Stimulated activated CD4-positive, alpha-beta T cell treated with anti-CD3 and anti-CD28 coated beads, Interleukin-2, amount 100 ng/mL, for 48 hours (primary cell): ENCODE results near the gene MUC5B.
"Not testable (repeated sequence)": the region's sequence is repeated elsewhere in the genome, so short reads cannot be mapped to it uniquely, and the experiment has no call there.

Experiments
- DNase-seq, 2 donors: peaks; one replicate each; pipeline ENCODE4 v3.0.0-alpha.2; 2020

The MUC5B gene

DNA sequence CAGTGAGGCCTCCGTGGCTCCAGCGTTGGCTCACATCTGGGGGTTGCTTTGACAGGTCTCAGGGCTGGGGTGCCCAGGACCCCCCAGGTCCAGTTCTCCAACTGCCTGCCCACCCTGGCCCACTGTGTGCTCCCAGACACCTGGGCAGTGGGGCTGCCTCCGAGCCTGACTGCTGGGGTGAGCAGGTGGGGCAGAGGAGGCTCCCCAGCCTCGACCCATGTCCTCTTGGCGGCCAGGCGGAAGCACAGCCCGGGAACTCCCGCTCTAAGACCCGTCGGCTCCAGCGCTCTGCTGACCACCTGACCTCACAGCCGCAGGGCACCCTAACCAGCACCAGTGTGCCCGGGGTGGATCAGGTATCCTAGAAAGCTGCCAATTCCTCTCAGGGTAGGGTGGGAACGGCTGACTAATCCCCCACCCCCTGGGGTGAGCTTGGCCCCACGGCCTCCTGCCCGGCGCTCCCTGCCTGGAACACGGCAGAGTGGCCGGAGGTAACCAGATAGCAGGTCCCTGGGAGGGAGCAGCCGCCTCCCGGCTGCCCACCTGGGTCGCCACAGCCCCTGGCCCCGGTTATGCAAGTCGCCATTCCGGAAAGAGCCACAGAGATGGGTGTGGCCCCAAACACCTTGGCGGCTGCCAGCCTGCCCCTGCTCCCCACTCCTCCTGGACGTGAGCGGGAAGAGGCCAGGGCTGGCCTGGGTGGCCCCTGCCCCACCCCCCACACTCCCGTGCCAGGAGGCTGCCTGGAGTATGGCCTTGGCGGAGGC is 19.2 kb upstream of the MUC5B start:
- no peak for DNase-seq

- DNase-seq, result no peak
Measured at GRCh38 chr11:1204381-1205101, 18.3 kb upstream of the MUC5B start.

GRCh38 chr11:1205121-1205986 is 17.5 kb upstream of the MUC5B start:
- no peak for DNase-seq

DNA sequence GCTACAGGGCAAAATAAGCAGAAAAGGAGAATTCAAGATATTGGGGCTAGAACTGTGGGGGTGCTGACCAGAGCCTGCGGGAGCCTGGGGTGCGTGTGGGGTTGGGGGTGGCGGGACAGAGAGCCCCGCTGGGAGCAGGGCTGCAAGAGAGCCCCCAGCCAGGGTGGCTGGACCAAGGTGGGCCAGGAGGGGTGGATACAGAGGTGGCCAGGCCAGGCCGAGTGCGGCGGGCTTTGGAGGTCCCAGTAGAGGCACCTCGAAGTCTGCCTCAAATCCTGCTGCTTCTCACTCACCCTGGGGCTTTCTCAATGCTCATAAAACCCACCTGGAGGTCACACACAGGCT is 16.9 kb upstream of the MUC5B start:
- DNase-seq, result no peak

GRCh38 chr11:1206391-1207271 is 16.2 kb upstream of the MUC5B start:
- no peak for DNase-seq

DNA sequence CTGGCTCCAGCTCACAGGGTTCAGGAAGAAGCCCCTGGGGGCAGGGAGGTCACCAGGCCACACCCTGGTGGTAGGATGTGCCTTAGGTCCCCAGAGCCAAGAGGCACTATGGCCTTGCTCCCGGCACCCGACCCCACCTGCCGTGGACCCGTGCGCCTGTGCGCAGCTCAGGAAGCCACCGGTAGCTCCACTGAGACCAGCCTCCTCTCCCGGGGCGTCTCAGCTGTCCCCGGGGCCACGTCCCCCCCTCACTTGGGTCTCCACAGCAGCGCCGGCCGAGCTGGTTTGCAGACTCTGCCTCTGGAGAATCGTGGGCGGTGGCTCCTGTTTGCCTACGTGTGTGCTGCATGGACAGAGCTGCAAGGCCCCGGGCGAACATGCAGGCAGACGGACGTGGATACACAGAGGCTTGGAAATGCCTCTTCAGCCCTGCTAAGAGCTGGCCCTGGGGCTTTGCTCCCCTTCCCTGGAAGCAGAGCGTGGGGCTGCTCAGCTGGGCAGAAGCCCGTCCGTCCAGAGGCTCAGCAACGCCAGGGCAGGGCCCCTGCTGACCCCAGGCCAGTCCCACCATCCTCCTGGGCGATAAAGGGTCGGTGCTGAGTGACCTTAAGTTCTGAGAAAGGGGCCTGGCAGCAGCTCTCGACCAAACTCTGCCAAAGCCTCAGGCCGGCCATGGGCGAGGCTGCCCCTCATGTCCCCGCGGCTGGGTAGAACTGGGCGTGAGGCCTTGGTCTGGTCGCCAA is 15.3 kb upstream of the MUC5B start:
- no peak for DNase-seq

GRCh38 chr11:1208144-1208393 is 14.8 kb upstream of the MUC5B start:
- no peak for DNase-seq

DNA sequence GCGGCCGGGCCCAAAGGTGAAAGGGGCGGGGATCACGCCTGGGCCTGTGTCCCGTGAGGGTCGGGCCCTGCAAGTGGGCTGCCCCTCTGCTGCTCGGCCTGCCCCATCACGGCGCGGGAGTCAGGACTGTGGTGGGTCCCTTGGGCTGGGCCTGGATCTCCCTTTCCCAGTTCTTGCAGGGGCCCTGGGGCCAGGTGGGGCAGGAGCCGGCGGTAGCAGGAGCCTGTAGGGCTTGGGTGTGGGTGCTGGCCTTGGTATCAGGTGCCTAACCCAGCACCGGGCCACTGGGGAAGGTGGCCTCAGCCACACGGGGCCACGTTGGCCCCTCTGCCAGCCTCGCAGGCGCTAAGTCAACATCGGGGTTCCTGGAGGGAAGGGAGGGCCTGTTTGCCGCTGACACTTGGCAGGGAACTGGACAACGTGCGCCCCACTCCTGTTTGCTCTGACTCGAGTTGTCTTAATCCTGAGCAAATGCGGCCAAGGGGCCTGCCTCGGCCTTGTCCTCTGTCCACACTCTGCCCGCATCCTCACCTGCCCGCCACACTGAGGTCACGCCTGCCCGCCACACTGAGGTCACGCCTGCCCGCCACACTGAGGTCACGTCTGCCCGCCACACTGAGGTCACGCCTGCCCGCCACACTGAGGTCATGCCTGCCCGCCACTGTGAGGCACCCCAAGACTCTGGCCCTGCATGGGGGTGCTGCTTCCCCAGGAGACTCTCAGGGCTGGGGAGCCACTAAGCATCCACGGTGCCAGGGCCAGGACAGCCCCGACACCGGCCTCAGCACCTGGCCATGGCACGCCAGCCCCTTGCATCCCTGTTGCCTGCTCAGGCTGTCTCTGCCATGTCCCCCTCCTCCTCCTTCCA is 14.2 kb upstream of the MUC5B start:
- DNase-seq, result no peak

DNA sequence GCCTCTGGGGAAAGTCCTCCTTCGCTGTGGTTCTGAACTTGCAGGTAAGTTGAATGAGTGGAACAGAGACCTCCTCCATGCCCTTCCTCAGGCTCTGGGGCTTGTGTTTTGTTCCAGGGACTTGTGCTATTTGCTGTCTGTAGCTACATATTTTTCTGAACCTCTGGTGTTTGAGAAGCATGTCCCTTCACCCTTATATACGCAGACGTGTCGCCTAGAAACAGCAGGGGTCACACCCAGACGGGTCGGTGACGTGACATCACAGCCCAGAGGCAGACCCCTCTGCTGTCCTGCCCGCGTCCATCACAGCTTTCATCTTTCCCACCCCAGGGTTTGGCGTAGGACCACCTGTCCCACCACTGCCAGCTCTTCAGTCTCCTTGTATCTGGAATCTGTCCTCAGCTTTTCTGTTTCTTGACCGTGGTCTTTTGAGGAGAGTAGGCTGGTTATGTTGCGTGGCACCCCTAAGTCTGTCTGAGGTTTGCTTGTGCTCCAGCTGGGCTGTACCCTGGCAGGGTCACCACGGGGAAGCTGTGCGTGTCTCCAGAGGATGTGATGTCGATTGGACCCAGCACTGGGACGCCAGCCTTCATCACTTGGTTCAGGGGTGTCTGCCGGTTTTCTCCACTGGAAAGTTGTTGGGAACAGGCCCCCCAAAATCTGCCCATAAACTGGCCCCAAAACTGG is 13.4 kb upstream of the MUC5B start:
- DNase-seq, result no peak

DNA sequence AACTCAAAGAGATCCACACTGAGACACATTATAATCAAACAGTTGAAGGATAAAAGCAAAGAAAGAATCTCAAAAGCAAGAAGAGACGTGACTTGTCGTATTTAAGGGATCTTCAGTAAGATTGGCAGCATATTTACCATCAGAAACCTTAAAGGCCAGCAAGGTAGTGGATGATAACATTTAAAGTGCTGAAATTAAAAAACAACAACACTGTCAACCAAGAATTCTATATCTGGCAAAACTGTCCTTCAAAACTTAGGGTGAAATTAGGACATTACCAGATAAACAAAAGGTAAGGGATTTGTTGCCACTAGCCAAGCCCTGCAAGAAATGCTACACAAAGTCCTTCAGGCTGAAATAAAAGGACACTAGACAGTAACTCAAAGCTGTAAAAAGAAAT is 11.0 kb upstream of the MUC5B start:
- no peak for DNase-seq

DNA sequence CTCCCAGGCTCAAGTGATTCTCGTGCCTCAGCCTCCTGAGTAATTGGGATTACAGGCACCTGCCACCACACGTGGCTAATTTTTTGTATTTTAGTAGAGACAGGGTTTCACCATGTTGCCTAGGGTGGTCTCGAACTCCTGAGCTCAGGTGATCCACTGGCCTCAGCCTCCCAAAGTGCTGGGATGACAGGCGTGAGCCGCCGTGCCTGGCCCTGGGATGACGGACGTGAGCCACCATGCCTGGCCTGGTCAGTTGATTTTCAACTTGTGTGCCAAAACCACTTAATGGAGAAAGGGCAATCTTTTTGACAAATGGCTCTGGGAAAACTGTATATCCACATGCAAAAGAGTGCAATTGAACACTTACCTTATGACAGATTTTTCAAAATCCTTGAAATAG is 7.0 kb upstream of the MUC5B start:
- not testable (repeated sequence) for DNase-seq

- DNase-seq, result no peak
Measured at GRCh38 chr11:1217151-1217550, 5.7 kb upstream of the MUC5B start.

DNA sequence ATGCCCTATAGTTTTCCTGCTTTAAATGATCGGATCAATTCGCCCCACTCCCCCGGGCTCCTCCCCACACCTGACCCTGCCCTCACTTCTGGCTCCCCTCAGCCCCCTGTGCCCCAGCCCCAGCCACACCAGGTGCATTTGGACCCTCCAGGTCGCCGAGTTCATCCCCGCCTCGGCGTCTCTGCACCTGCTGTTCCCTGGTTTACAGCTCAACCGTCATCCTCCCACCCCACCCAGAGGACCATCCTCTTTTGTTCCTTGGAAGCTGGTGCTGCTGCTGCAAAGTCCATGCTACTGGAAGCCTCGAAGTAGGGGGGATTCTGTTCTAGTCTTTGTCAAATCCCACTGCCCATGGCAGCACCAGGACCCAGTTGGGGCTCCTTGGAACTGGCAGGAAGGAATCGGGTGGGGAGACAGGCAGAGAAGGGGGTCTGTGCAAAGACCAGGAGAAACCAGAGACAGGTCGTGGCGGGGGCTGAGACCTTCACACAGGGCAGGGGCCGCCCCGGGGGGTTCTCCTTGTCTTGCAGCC is 4.5 kb upstream of the MUC5B start:
- no peak for DNase-seq

- no peak for DNase-seq
Measured at GRCh38 chr11:1218788-1219445, 3.9 kb upstream of the MUC5B start.

- no peak for DNase-seq
Measured at GRCh38 chr11:1219446-1219833, 3.4 kb upstream of the MUC5B start.

- no peak for DNase-seq
Measured at GRCh38 chr11:1219834-1220815, 2.7 kb upstream of the MUC5B start.

- DNase-seq, result no peak
Measured at GRCh38 chr11:1220941-1221721, 1.7 kb upstream of the MUC5B start.

DNA sequence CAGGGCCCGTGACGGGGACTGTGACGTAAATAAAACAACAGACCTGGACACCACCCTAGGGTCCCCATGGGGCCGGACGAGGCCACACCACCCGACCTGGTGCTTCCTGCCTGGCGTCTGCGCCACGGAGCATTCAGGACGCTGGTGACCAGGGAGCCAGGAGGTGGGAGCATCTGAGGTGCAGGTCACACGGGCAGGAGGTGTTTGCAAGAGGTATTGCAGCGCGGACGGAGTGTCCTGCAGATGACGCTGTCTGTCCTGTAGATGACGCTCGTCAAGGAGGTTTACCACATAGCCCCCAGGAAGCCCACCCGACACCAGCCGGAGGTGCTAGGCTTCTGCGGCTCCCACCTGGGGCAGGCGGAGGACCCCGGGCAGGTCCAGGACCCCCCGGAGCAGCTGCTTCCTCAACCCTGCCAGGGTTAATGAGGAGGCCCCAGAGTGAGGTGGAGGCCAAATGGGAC is 986 bp upstream of the MUC5B start:
- DNase-seq, result no peak
